Forelimb muscle (tissue), 1 donor: ENCODE data around the gene RNFT2. TPM values are rescaled to one million over a fixed set of nuclear protein-coding genes. Genes with fewer than 3 reads are reported as not detected.

Experiments used
- DNase-seq: peaks from one replicate; pipeline ENCODE4 v3.0.0-alpha.2; 2013; ENCODE audit warnings: low read depth
- polyA plus RNA-seq: library from polyadenylated mRNA; unstranded; fragments of 120-200 nt; gene quantifications from one replicate; pipeline ENCODE4 v1.2.1, GENCODE V29; 2013; ENCODE audit not compliant: insufficient read length

RNFT2 gene
- polyA plus RNA-seq, 1 donor: 1.0 TPM

DNA sequence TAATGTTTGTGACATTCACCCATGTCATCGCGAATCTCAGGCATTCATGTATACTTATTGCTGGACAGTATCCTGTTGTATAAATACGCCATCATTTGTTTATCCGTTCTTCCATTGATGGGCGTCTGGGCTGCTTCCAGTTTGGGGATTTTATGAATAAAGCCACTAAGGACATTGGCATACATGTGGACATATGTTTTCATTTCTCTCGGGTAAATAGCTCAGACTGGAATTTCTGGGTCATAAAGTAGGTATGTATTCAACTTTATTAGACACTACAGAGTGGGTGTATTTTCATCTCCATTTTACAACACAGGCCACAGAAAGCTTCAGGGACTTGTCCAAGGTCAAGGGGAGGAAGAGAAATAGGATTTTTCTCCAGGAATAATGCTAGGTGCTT, 94.2 kb downstream of the RNFT2 start:
- no peak for DNase-seq

DNA sequence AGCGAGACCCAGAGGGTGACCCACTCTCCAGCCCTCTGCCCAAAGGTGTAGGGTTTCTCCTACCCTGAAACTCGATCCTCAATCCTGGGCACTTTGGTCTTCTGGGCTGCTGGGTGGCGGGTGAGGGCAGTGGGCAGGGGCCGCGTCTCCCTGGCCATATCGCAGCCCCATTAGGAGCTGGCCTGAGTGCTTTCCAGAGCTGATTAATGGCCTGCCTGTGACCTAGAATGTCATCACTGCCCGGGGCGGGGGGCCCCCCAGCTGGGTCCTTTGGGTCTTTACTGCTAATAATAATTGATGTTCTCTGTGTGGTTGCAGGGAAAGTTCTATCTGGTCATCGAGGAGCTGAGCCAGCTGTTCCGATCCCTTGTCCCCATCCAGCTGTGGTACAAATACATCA, 95.4 kb downstream of the RNFT2 start:
- no peak for DNase-seq

DNA sequence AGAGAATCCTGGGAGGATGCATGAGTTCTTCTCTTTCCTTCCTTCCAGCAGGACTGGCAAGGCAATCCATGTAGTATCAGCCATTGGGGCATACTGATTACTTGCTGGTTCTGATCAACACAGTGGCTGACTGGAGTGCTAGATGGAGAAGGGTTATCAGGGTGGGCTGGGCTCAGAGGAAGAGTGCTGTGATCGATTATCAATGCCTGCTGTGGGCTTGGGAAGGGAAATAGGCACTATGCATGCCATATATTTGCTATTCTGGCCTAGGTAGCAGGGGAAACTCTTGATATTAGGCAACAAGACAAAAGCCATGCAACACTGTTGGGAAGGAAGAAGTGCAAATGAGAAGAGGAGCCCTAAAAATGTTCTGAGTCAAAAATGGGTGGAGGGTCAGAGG, 97.4 kb downstream of the RNFT2 start:
- no peak for DNase-seq

DNA sequence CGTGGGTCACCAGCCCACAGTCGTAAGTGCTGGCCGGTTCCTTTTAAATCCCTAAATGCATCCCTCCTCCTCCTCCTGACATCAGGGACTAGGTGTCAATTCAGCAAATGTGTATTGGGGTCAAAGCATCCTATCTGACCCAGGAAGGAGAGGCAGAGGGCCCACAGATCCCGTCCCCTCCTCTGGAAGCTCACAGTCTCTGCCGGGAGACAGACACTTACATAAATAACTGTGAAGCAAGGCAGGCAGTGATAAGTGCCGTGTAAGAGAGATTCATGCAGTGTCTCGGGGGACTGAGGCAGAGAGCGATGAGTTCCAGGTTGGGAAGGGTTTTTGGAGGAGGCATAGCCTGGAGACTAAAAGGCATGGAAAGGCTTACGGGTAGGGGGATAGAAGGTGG, 99.0 kb downstream of the RNFT2 start:
- no peak for DNase-seq

DNA sequence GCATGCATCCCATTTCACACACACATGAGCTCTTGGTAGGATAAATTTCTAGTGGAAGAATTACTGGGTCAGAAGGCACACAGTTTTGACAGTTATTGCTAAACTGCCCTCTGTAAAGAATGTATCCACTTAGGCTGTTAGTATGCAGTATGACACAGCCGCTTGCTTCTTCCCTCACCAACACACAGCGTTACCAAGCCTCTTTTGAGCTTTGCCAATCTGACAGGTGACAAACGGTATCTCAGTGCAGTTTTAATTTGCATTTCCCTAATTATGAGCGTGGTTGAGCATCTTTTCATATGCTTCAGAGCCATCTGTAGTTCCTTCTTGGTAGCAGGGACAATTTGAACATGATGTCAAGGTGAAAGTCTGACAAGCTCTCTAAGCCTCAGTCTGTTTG, 100.2 kb downstream of the RNFT2 start:
- DNase-seq: no peak

DNA sequence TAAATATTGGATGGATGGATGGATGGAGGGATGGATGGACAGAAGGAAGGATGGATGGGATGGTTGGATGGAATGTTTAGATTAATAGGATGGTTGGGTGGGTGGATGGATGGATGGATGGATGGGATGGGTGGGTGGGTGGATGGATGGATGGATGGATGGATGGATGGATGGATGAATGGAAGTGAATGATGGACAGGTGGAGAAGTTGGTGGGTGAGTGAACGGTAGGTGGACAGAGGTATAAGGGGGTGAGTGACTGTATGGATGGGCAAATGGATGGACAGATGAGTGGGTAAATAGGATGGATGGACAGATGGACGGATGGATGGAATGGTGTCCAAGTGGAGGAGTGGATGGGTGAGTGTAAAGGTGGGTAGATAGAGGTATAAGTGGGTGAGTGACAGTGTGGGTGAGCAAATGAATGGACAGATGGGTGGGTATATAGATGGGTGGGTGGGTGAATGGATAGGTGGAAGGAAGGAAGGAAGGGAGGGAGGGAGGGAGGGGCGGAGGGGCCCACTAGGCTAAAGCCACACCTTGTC, 101.2 kb downstream of the RNFT2 start:
- DNase-seq: no peak

DNA sequence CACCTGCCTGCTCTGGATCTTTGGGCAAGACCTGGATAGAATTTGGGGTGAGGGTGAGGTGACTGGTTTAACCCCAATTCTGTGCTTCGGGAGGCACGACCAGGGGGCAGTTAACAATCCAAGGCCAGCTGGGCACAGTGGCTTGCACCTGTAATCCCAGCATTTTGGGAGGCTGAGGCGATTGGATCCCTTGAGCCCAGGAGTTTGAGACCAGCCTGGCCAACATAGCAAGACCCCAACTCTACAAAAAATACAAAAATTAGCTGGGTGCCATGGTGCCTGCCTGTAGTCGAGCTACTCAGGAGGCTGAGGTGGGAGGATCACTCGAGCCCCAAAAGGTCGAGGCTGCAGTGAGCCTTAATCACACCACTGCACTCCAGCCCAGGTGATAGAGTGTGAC, 105.0 kb downstream of the RNFT2 start:
- no peak for DNase-seq

DNA sequence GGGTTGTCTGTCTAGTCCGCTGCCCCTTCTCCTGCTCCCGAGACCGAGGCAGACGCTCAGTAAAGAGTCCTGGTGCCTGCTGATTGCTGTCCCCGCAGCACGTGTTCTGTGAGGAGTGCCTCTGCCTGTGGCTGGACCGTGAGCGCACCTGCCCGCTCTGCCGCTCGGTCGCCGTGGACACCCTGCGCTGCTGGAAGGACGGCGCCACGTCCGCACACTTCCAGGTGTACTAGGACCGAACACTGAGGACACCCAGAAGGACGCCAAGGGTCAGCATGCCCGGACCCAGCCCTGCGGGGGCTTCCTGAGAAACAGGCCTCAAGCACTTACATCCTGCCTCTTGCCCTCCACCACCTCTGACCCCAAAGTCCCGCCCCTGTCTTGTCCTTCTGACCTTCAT, 111.1 kb downstream of the RNFT2 start:
- no peak for DNase-seq

DNA sequence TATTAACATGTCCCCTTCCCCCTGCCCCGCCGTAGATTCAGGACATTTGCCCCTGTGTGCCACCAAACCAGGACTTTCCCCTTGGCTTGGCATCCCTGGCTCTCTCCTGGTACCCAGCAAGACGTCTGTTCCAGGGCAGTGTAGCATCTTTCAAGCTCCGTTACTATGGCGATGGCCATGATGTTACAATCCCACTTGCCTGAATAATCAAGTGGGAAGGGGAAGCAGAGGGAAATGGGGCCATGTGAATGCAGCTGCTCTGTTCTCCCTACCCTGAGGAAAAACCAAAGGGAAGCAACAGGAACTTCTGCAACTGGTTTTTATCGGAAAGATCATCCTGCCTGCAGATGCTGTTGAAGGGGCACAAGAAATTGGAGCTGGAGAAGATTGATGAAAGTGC, 114.2 kb downstream of the RNFT2 start:
- no peak for DNase-seq

DNA sequence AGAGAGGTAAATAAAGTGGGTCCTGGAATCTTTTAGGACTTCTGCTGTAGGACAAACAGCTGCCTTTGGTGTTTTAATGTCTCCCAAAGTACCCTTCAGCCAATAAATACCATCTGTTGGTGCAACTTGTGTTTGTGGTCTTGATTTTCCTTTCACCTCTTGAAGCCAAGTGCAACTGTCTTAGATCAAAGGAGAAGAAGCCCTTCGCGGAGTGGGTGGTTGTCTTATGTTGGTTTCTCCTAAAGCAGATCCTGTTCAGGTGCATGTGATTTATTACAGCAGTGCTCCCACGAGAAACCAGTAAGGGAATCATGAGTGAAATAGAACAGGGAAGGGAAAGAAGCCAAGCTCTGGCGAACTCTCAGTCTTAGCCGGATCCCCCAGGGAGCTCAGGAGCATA, 115.4 kb downstream of the RNFT2 start:
- no peak for DNase-seq

DNA sequence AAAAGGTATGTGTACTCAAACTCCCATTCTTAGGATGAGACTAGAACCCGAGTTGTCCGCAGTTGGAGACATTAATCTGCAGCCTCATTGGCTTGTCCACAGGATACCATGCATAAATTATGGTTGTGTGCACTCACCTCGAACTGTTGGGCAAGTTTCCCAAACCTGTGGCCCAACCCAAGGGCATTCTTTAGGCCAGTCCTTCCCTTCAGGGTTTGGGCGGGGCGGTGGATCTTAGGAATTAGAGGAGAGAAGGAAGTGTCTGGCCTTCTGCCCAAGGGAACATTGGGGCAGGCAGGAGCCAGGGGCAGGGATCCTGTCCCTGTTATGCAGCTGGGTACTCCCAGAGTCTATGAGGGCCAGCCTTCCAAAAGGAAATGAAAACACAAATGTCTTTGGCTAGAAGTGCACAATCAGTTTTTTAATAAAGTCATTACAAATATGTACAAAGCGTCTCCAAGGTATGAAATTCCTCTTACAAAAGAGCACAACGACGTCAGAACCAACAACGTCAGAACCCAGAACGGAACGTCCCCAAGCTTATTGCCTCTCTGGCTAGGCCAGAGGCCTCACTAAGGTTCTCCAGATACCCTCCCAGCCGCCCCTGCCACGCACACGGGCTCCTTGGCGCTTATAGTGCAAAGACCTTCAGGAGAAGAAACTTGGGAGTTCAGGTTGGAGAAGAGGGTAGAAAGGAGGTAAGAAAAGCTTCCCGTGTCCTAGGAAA, 117.8 kb downstream of the RNFT2 start:
- DNase-seq: no peak

DNA sequence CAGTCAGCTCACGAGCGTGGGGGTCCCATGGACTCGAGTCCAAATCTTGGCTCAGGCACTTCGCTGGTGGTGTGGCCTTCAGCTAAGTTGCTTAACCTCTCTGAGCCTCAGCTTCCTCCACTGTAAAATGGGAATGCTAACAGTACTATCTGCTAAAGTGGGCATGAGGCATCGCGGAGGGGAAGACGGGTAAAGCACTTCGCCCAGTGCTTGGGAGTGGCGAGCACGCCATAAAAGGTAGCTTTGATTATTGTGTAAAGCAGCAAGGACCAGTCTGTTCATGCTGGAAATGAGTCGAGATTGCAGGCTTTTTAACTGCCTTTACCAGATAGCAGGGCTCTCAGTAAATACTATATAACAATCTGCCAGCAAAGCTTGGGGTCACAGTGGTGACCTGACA, 118.6 kb downstream of the RNFT2 start:
- DNase-seq: no peak

DNA sequence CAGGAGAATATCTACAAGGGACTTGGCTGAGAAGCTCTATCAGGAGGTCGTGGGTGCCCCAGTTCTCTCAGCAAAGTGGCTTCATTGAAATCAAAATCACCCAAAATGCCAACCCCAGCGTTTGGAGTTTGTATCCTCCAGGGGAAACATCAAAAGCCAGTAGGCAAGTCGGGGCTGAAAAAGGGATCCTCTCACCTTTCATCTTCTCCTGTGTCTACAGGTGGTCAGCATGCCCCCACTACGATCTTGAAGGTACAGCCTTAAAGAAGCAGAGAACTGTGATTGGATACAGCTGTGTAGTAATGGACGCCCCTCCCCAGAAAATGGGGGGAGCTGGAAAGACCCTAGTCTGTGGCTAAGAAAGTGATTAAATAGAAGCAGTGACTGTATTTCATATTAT, 121.0 kb downstream of the RNFT2 start:
- no peak for DNase-seq

DNA sequence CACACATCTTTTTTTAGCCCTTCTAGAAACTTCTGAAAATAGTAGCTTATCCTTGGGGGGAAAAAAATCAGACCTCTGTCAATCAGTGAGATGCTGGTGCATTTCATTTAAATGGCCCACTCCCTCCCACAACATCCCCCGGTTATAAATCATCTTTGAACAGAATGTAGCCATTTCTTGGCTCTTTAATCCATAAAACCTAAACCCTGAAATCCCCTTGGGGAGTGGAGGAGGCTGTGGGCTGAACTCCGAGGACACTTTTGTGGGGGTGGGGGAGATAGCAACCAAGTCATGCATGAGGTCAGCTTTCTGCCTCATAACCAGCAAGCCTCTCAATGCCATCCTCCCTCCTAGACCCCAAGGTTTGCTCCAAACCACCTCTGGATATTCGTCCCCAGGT, 122.1 kb downstream of the RNFT2 start:
- no peak for DNase-seq

DNA sequence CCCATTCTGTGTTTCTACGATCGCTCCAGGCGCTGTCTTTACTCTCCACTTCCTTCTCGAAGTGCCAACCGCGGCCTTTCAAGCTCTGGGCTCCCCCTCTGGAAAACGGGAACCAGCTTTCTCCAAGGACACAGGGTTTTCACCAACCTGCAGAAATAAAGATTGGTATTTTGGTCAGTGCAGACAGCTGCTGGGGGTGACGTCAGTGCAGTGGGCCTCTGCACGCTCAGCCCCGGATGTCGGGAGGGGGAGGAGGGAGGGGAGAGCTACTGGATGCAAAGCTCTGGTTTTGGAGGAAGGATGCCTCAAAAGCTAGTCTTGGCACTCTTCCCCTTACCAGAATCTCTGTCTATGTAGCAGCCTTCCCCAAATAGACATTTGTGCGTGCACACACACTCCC, 123.2 kb downstream of the RNFT2 start:
- peak; percentile 31 for DNase-seq

DNA sequence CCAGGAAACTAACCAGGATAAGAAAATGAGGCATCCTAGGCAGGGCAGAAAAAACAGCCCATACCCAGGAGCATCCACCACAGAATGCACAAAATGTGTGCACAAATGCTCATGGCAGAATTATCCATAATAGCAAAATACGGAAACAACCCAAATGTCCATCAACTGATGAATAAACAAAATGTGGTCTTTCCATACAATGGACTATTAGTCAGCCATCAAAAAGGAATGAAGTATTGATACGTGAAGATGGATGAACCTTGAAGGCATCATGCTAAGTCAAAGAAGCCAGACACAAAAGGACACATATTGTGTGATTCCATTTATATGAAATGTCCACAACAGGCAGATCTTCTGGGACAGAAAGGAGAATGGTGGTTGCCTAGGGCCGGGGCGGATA, 124.1 kb downstream of the RNFT2 start:
- DNase-seq: no peak

DNA sequence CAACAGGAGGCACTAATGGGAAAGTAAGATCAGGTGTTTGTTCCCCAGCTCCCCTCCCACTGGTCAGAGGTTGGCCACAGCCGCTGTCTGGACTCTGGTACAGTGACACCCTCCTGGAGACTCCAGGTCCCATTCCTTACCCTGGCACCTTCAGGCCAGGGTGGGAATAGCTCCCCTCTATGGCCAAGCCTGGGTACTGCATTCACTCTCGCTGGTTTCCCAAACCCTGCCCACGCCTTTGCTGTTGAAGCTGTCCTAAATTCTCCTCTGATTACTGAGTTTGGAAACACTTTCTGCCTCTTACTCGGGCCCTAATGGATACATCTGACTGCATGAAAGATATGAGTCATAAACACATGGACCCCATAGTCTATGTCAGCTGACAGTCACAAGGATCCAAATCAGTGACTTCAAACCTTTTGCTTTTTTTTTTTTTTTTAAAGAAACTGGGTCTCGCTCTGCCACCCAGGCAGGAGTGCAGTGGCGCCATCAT, 125.2 kb downstream of the RNFT2 start:
- no peak for DNase-seq

DNA sequence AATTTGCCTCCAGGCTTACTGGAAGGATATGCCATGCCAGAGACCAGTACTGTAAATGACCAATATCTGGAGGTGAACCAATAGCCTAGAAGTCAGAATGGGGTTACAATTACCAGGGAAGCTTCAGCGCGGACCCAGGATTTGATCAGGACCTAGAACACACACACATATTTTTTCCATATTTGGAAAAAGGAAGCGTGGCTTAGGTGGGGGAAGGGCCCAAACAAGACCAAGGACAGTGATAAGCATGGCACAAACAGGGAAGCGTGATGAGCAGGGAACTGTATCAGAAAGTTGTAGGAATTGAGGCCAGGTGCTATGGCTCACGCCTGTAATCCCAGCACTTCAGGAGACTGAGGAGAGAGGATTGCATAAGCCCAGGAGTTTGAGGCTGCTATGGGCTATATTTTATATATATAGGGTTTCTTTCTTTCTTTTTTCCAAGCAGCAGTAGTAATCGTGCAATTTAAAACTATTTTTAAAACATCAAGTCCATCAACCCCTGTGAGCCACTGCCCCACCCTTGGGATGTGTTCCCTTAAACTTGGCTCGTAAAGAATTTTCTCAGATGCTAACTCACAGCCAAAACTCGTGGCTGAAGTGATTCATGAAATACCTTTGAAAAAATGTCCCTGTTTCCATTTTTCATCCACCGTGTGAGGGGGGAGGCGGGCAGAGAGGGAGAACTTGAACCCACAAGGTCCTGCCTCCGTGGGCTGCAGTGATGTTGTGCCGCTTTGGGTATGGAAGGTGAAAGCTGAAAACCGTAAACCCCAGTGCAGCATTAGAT, 126.5 kb downstream of the RNFT2 start:
- no peak for DNase-seq

DNA sequence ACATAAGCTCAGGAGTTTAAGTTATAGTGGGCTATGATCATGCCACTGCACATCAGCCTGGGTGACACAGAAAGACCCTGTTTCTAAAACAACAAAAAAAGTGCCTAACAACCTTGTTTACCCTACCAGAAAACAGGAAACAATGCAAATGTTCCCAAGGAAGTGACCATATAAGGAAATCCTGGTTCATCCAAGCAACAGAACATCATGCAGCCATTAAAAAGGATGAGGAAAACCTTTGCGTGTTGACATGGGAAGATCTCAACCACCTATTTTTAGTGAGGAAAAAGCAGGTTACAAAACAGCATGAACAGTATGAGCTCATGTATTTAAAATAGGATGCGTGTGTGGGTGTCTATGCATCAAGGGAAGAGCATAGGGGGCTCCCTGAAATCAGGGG, 129.4 kb downstream of the RNFT2 start:
- no peak for DNase-seq

DNA sequence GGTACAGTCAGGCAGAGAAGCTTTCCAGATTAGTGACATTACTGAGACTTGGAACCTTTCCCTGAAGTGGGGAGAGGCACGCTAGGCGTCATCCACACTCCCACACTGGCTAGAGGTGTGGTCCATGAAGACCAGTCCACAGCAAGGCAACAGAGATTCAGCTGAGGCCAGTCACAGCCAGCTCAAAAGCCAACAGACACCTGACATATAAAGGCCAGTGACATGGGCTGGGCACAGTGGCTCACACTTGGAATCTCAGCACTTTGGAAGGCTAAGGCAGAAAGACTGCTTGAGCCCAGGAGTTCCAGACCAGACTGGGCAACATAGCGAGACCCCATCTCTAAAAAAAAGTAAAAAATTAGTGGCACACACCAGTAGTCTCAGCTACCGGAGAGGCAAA, 132.2 kb downstream of the RNFT2 start:
- no peak for DNase-seq

DNA sequence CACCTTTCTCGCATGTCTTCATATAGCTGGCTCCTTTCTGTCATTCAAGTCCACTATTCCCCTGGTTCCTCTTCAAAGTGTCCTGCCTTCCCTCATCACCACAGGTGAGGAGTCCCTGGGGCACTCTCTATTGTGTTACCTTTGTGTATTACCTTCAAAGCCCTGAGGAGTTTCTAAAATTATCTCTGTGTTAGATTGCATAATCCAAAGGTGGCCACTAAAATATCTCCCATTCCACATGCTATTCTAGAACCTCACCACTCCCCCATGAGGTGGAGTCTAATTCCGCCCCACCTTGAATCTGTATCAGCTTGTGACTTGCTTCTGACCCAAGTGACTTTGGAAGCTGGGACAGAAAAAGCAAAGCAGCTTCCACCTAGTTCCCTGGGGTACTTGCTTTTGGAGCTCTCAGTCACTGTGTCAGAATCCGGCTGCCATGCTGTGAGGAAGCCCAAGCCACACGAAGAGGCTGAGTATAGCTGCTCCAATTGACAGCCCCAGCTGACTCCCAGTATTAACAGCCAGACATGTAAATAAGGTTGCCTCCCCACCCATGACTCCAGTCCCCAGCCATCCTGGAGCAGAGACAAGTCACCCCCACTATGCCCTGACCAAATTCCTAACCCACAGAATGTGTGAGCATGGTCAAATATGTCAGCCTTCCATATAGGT, 136.3 kb downstream of the RNFT2 start:
- DNase-seq: no peak

DNA sequence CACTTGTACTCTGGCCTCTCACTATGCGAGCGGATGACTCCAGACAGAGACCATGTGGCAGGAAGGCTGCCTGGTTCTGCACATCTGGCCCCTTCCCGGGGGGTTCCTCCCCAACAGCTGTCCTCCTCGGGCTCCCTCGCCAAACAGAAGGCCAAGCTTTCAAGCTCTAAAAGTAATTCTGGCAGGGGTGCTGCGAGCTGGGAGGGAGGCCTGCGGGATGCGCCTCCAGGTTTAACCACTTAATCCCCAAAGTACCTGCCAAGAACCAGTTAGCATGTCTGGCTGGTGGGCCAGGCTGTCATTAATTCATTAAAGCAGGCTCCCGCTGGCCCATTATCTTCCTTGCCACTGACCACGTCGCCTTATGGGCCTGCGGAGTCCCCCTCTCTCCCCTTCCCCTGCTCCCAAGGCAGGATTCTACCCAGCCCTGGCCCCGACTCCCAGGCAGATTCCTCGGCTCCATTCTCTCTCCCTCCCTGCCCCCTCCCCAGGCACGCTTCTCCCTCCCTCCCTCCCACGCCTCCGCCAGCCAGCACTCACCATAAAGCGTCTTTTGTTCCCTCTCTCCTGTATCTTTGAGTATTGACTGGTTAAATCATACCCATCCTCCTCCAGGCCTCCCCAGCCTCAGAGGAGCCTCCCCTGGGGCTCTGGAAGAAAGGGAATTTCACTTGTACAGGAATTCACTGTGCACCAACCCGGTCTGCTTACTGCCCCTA, 138.2 kb downstream of the RNFT2 start:
- DNase-seq: peak; percentile 41
